Measurements from ENCODE around the gene SETD6.

DNA sequence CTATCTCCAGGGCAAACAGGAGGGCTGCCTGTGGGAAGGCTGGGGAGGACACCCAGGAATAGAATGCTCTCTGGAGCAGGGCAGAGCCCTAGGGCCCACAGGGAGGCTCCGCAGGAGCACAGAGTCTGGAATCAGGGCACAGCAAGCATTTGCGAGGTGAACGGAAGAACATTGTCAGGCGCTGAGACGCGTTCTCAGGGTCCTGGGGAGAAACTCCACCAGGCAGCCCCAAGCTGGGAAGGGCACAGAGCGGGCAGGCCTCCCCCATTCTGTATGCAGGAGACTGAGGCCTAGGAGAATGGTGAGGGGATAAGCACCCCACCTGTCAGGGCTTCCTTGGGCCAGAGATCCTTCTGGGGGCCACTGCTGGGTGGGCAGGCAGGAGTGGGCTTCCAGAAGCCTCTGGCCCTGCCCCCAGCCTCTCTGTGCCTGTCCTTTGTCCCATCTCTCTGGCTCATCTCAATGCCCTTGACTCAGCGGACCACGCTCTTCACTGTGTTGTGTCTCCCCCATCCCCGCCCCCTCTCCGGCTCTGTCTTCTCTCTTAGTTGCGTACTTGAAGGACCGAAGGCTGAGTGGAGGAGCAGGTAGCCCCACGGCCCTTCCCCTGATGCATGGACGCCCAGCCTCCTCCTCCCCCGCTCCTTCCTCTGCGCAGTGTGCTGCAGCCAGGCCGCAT is 5.1 kb upstream of the SETD6 start:
- TF ChIP-seq GATA2 (IDR thresholded peaks at IDR 0.05; ENCODE audit: low read depth, low read length), result no peak
- TF ChIP-seq GATA3 (IDR thresholded peaks at IDR 0.05; ENCODE audit: low read depth, low read length), result no peak

Measured in SH-SY5Y (cell line).